A549 (cell line): ENCODE data around the gene CDH4.

Experiments
- CEBPB ChIP-seq, 2 experiments: fragments of >200 bp in 1 of 2; sonication (Bioruptor Twin) in 1 of 2; formaldehyde crosslinking in 1 of 2; IDR thresholded peaks; 2 replicates each; pipeline ENCODE4 v1.6.1; 2012 to 2016
- CHD2 ChIP-seq: fragments of 150-350 bp; IDR thresholded peaks from 2 replicates; pipeline ENCODE4 v1.6.1; 2014; ENCODE audit warnings: low read length; ENCODE audit not compliant: partially characterized antibody

GRCh38 chr20:61668065-61668650, 416.1 kb downstream of the CDH4 start:
- TF ChIP-seq CHD2 (no peak), CEBPB (IDR thresholded peaks at IDR 0.05) (no peak)
